NB4 (cell line): ENCODE data around the gene BRF1.

Experiments
- DNase-seq: peaks from one replicate; pipeline ENCODE4 v3.0.0; 2010; ENCODE audit warnings: low read depth
- H3K4me3 ChIP-seq: one replicate; pipeline ENCODE4 v1.5.1; 2011; ENCODE audit warnings: mild to moderate bottlenecking, low read depth, low read length, moderate library complexity
- MYC ChIP-seq: IDR thresholded peaks from 2 replicates; pipeline ENCODE4 v1.6.1; 2011; ENCODE audit warnings: low read depth, low read length
- POLR2A ChIP-seq: IDR thresholded peaks from 2 replicates; pipeline ENCODE4 v1.6.1; 2011; ENCODE audit warnings: mild to moderate bottlenecking; ENCODE audit not compliant: insufficient read length; ENCODE audit errors: extremely low read depth
- TF ChIP-seq, protein P1 (sequence below): IDR thresholded peaks from 2 replicates; pipeline ENCODE4 v1.6.1; 2011; ENCODE audit warnings: low read depth, low read length
- TF ChIP-seq, protein P2 (sequence below): IDR thresholded peaks from one replicate; pipeline ENCODE4 v1.5.1; 2012; ENCODE audit warnings: low read depth, low read length

BRF1 gene

DNA sequence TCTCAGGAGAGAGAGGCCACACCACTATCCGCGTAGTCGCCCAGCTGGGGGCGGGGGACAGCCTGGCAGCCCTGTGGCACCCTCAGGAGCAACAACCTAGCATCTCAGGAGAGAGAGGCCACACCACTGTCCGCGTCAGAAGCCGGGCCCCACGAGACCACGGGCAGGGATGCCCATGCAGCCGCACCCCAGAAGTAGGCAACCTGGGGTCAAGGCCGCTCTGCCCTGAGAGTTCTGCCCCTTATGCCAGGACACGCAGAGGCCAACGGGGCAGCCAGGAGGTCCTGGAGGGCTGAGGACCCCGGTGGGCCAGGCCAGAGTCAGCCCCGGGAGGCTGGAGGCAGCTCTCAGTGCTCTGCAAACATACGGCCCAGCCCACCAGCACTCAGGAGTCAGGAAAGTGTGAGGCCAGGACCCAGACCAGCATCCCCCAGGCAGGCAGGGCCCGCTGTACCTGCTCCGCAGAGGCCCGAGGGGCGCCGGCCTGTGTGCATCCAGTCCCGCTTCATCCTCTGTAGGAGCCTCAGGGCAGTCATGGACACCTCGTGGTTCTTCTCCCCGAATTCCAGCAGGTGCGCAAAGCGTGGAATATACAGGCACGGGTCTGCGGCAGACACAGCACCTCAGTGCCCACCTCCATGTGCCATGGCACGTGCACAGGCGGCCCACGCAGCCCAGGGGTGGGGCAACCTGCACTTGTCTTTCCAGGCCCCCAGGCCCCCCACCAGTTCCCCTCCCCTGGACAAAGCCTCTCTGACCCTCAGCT lies 59.8 kb downstream of the BRF1 start:
- no peak overlapping the region for H3K4me3 ChIP-seq
- TF ChIP-seq MYC: no peak
- DNase-seq: no peak

DNA sequence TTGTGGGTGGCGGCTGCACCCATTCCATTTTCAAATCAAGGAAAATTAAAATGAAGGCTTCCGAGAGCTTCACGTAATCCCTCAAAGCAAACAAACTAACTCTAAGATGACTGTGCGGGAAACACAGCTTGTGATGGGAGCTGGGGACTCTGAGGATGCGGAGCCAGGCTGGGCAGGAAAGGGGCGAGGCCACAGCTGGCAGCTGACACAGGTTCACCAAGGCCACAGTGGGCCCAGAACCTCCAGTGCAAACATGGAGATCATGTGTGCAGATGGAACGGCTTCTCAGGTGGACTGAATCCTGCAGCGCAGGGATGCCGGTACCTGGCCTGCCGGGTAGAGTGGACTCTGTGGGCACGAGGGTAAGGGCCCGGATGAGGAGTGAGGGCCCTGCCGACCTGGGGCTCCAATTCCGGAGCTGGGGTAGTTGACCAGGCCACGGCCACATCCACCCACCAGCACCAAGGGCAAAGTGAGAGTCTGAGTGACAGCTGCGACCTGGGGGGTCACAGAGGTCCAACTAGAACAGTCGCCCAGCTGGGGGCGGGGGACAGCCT lies 71.6 kb downstream of the BRF1 start:
- H3K4me3 ChIP-seq: no peak overlapping the region
- DNase-seq: no peak
- TF ChIP-seq, protein P1, sequence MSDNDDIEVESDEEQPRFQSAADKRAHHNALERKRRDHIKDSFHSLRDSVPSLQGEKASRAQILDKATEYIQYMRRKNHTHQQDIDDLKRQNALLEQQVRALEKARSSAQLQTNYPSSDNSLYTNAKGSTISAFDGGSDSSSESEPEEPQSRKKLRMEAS: no peak
- TF ChIP-seq, protein P2, sequence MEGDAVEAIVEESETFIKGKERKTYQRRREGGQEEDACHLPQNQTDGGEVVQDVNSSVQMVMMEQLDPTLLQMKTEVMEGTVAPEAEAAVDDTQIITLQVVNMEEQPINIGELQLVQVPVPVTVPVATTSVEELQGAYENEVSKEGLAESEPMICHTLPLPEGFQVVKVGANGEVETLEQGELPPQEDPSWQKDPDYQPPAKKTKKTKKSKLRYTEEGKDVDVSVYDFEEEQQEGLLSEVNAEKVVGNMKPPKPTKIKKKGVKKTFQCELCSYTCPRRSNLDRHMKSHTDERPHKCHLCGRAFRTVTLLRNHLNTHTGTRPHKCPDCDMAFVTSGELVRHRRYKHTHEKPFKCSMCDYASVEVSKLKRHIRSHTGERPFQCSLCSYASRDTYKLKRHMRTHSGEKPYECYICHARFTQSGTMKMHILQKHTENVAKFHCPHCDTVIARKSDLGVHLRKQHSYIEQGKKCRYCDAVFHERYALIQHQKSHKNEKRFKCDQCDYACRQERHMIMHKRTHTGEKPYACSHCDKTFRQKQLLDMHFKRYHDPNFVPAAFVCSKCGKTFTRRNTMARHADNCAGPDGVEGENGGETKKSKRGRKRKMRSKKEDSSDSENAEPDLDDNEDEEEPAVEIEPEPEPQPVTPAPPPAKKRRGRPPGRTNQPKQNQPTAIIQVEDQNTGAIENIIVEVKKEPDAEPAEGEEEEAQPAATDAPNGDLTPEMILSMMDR: no peak
- TF ChIP-seq POLR2A (no peak), MYC (no peak)

DNA sequence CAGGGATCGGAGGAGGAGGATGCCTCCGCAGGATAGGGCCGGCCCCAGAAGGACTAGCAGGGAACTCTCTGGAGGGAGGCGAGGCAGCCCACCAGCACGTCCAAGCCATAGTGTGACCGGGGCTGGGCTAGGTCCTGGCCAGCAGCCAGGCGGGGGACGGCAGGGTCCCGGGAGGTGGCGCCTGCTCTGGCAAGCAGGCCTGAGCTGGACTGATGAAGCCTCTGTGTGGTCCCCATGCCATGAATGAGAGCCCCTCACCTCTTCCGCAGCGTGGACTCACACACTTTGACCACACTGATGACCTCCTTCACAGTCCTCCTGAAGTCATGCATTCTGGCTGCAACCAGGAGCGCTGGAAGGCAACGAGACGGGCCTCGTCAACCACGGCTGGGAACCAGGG lies 72.2 kb downstream of the BRF1 start:
- DNase-seq: no peak
- TF ChIP-seq, protein P2: no peak
- TF ChIP-seq MYC: no peak
- TF ChIP-seq POLR2A: no peak
- TF ChIP-seq, protein P1: no peak
- H3K4me3 ChIP-seq: no peak overlapping the region

DNA sequence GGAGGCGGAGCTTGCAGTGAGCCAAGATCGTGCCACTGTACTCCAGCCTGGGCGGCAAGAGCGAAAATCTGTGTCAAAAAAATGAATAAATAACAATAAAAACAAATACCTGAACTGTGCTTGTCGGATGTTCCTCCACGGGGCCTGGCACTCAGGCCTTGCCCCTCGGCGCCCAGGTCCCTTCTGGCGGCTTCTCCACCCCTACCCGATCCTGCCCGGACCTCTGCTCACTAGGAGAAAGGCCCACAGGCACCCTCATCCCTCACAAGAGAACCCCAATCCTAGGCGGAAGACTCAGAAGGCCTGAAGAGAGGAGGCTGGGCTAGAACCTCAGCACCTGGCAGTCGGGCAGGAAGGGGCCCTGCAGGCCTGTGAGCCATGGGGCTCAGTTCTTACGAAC lies 73.5 kb downstream of the BRF1 start:
- H3K4me3 ChIP-seq: no peak overlapping the region
- TF ChIP-seq, protein P1: no peak
- no peak for TF ChIP-seq MYC
- TF ChIP-seq POLR2A: no peak
- TF ChIP-seq, protein P2: no peak
- DNase-seq: no peak

DNA sequence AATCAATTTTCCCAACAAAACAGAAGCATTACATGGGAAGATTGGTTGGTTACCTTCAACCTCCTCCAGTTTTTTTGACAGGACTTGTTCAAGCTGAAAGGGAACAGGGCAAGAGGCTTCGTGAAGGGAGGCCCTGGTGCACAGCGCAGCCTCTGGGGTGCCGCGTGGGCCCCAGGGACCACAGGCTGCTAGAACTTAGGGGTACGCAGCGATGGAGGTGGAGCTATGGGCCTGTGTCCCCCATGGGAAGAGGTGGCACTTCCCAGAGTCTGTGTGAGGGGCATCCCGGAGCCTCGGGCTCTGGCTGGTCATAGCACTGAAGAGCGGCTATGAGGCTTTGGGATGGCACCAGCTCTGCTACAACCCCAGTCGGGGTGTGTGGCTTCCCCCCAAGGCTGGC lies 74.6 kb downstream of the BRF1 start:
- DNase-seq: no peak
- H3K4me3 ChIP-seq: no peak overlapping the region
- TF ChIP-seq, protein P2: no peak
- TF ChIP-seq, protein P1: no peak
- TF ChIP-seq POLR2A (no peak), MYC (no peak)

DNA sequence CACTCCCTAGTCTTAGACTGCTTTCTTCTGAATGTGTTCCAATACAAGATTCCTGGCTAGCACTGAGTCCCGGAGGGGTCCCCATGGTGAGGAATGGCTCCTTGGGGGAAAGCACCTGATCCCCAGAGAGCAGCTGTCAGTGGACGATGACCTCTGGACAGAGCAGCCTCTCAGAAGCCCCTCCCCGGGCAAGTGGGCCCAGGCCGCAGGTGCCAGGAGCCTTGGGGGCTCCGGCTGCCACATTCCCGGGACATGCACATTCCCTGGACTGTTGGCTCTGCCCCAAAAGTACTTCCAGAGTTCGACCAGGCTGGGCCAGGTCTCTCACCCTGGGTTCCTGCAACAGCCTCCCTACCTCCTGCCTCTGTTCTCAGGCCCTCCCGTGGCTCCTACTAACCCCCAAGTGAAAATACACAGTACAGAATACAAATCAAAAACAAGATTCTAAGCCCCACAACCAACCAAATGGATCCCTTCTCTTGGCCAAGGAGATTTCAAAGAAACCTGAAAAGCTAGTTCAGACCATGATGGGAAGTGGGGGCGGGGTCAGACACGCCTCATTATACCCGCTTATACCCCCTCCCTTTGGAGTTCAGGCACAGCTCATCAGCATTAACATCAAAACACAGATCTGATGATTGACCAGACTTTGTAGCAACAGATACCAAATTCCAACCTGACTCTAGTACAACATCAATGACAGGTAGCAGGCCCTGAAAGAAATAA lies 75.8 kb downstream of the BRF1 start:
- DNase-seq: no peak
- H3K4me3 ChIP-seq: no peak overlapping the region
- TF ChIP-seq MYC (no peak), POLR2A (no peak)
